ENCODE data around the gene HOXA11.

GRCh38 chr7:27159266-27160144 is 25.5 kb downstream of the HOXA11 start:
- no peak for TF ChIP-seq CTCF (IDR thresholded peaks at IDR 0.05 in 8 of 11, conservative IDR thresholded peaks at IDR 0.05 in 3 of 11)
- TF ChIP-seq POLR2A (IDR thresholded peaks at IDR 0.05): no peak
- TF ChIP-seq POLR2AphosphoS5 (IDR thresholded peaks at IDR 0.05): no peak
